ENCODE results near the gene FAP.
A peak's percentile ranks its signal among the peaks of the same experiment; 100 is the strongest.

Gene FAP

DNA sequence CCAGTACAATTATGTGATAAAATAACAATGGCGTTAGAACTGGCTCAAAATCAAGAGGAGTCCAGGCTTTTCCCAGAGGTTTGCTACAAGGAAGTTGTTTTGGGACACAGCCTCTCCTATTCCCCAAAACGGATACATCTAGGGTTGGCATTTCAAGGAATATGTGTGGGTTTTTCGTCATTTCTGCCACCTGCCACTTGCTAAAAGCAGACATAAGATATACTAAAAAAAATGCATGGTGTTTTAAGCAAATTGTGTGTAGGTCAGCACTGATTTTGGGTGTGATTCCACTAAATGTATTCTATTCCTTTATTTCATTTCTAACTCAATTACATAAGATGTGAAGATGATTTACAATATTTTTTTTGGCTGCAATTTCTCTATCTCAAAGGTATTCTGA lies 54.8 kb downstream of the FAP start:
- no peak for DNase-seq

GRCh38 chr2:162185541-162186232 lies 57.6 kb downstream of the FAP start:
- DNase-seq = no peak

DNA sequence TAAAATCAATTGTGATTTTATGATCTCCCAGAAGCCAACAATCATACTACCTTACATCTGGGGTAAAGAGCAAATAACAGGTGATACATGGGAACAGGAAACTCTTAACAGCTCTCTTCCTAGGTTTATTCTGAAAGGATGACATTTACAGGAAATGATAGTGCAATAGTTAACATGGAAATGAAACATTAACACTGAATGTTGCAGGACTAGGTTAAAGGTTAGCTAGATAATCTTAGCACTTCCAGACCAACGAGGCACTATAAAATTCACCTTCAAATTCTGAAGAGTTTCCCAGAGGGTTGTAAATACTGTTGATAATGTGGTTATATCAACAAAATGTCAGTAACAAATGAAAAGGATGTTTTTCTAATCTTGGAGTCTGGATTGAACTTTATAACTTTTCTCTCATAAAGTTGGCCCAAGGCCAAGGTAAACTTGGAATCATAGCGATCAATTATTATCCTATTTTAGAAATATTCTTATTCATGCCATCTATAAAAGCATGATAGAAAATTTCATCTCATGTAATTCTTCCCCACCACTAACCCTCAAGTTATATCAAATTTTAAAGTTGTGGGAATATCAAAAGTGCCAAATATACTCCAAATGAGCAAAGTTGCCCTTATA lies 58.3 kb downstream of the FAP start:
- no peak for DNase-seq

- DNase-seq = no peak
Measured at GRCh38 chr2:162184359-162184758, 58.9 kb downstream of the FAP start.

DNA sequence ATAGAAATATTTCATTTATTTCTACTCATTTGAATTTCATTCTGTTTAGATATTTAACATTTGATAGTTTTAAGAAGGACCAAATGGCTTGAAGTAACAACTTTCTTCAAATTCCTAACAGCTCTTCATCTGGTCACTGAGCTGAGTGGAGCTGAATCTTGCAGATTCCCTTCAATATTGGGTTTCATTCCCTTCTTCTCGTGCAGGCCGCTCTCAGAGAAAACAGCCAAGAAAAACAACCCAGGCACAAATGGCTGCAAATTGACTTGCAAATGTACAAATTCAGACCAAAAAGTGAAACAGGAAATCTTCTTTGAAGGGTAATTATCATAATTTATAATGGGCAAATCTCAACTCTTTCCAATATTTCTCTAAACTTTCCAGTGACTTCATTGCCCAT lies 60.9 kb downstream of the FAP start:
- no peak for DNase-seq

DNA sequence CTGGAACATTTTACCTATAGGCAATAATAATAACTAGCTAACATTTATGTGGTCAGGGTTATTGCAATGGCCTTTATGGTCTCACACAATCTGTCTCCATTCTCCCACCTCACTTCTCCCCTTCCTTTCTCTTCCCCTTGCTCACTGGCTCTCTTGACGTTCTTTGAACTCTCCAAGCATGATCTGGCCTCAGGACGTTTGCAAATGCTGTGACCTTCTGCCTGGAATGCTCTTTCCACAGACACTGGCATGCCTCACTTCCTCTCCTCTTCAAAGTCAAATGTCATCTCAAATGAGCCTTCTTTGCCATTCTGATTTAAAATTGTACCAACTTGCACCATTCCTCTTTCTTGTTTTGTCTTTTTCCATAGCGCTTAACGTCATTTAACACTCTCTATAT lies 65.9 kb downstream of the FAP start:
- DNase-seq = no peak

DNA sequence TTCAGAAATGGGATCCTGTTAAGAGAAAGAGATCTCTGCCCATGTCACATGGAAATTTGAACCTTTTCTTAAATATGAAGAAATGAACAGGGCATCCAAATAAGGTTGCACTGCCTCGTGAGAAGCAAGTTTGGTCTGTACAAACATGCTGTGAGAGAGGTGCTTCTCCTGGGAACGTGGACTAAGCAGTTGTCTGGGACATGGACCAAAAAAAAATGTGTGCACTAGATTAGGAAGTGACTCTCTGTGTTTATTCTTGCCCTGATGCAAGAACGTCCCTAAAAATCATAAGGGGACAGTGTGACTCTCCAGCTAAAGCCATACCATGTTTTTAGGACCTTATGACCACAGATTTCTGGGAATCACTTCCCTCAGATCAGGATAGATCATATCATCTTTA lies 67.5 kb downstream of the FAP start:
- no peak for DNase-seq

- no peak for DNase-seq
Measured at GRCh38 chr2:162174746-162175145, 68.5 kb downstream of the FAP start.

DNA sequence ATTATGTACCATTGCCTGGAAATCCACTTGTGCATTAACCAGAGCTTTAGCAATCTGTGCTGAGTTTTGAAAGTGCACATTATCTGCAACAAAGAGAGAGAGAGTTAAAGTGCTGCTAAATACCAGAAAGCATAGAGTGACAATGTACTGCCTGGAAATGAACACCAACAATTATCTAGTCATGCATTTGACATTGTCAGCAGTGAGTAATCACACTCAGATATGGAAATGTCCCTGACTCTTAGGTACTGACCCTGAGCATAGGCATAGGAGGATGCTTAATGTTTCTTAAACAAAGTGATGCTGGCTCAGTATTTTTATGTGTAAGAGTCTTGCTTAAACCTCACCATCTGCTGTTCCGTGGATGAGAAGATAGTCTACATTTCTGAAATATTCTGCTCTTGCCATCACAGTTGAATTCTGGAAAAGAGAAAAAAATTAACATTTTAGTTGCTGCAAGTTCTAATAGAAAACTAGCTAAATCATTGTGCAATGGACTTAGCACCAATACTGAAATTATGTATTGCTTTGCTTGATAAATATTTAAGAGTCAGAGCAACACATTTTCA lies 70.4 kb downstream of the FAP start:
- no peak for DNase-seq

GRCh38 chr2:162166745-162167144 lies 76.5 kb downstream of the FAP start:
- DNase-seq = no peak

DNA sequence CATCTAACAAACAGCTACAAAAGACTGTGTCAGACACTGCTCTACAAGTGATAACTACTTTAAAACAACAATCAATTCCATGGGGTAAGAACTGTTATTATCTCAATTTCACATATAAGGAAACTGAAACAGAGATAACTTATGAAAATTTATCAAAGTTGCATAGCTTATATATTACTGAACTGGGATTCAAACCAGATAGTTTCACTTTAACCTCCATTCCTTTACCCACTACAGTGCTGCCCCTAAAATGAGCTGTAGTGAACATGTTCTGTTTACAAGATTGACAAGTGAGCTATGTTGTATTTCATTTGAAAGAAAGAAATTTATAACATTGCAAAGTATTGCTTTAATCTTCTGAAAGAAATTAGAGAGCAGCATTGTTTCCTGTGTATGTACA lies 77.1 kb downstream of the FAP start:
- no peak for DNase-seq

DNA sequence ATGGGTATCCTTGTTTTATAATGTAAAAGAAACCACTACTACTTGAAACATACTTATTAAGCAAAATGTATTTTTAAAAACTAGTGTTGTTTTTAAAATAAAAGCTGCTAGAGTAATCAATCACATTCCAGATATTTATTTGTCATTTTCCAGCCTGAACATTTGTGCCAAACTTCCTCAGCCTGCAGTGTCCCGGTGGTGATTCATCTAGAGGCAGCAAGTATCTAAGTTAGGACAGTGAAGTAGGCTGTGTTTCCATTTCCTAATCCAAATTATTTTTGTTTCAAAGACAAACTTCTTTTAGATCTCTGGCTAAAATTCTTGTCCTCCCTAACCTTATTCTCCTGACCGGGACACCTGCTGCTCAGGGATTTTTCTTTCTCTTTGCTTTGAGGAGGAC lies 78.4 kb downstream of the FAP start:
- DNase-seq = no peak

GRCh38 chr2:162159446-162159845 lies 83.8 kb downstream of the FAP start:
- DNase-seq = no peak

DNA sequence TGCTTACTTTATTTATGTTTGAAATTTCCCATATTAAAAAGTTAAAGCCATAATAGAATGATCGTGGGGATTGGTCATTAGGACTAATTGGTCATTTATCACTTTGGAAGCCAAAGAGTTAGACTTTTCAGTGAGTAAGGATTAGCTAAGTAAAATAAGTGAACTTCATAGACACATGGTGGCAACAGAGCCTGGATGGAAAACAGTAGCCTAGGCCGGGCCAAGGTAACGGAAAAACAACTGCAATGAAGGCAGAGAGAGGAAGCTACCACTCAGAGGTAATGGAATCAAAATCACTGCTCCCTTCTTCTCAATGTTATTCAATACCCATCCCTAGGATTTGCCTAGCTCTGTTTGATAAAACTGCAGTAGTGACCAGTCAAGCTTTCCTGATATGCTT lies 87.1 kb downstream of the FAP start:
- DNase-seq = no peak

DNA sequence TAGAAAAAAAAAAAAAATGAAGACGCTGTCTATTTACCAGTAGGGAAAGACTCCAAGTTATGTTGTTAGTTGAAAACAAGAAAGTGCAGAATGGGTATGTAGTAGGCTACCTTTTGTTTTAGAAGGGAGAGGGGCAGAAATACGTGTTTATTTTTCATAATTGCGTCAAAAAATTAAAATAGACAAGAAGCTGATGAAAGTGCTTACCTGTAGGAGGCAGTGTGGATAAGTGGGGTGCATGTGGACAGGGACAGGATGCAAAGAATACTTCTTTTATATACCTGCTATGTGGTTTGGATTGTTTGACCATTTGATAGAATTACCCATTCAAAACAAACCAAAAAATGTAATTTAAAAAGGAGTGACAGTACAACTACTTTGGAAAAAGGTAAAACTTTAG lies 88.2 kb downstream of the FAP start:
- no peak for DNase-seq

DNA sequence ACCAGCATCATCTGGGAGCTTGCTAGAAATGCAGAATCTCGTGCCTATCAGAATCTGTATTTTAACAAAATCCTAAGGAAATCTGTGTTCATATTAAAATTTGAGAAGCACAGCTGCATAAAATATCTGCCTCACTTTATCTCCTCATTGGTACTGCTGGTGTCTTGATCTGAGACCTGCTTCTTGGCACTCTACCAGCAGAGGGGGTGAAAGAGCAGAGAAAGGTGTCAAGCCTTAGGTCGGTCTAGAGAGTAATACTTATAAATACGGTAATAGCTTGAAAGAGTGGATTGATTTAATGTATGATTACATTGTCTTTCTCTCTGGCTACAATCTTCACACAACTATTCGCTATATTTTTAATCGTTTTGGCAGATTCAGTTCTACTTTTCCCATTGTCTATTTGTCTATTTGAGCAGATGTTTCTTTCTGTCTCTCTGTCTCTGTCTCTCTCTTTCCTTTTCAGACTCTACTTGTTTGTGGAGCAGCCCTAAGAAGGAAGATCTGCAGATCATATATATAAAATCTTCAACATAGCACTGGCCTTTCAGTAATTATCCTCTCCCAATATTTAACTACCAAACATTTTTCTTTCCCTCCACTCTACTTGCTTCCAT lies 89.5 kb downstream of the FAP start:
- peak; percentile 10 for DNase-seq

- no peak for DNase-seq
Measured at GRCh38 chr2:162152147-162152546, 91.1 kb downstream of the FAP start, which contains the start of gene GCG. TSS of gene GCG (minus strand) at chr2:162152247. CDS start at chr2:162149178, 3,069 bp downstream.

DNA sequence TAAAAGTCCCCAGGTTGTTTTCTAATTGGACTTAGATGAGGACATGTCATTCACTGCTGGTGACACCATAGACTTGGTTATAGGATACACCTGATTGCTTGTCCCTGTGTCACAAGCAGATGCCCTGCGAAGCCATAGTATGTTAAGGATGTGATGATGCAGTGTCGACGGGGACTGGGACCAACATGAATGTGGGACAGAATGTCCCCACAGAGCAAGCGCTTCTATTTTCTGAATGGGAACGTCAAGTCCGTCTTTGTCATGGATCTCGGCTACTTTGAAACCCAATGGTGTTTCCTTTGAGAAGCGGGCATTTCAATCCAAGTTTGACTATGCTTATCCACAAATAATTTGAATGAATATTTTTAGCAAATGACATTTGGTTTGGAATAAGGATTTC lies 93.3 kb downstream of the FAP start:
- DNase-seq = no peak

DNA sequence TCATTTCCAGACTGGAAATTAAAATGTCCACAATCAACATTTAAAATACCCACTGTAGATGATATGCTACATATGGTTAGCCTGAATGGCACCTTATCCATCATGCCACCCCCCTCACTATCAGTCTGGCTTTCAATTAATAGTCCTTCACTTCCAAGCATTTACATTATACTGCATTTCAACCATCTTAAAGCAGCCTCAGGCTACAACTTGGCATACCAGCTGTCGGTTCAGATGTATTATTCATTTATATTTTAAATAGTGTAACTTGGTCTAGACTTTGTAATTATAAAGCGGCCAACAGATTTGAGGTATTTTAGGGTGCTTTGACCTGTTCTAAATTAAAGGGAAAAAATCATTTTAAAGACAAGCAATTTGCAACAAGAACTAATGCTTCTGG lies 93.8 kb downstream of the FAP start:
- no peak for DNase-seq

- DNase-seq = no peak
Measured at GRCh38 chr2:162148956-162149355, 94.3 kb downstream of the FAP start.

GRCh38 chr2:162143969-162144368 lies 99.3 kb downstream of the FAP start:
- DNase-seq = no peak

- DNase-seq = no peak
Measured at GRCh38 chr2:162138310-162138709, 104.9 kb downstream of the FAP start.

DNA sequence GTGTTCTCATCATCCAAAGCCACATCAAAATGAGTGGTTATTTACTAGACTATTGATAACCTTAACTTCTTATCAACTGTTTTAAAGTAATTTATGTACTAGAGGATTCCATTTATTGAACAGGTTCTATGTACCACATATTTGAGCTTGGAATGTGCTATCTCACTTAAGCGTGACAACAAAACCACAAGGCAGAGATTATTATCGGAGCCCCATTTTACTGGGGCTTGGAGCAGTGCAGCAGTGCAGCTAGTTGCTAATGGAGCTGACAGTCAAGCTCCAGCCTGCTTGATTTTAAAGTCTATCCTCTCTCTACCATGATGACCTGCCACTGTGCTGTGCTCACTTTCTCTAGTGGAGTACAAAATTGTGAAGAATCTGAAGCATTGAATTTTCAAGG lies 115.8 kb downstream of the FAP start:
- DNase-seq = no peak

DNA sequence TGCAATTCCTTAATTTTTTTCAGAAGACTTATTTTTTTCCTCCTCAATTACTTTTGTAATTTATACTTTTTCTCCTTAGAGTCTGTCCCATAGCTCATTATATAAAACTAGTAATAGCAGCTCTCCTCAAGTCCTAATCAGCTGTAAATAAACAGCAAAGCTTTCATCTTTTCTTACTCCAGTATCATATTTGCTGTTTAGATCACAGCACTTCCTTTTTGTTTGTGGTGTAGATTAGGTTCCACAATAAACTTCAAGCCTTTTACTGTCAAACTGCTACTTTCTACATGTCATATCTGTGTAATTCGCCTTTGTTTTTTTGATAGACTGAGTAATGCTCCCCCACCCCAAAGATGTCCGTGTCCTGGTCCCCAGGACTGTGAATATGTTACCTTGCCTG lies 116.7 kb downstream of the FAP start:
- no peak for DNase-seq

All from right kidney (tissue), 1 donor.